B cell (primary cell): ENCODE data around the gene ACBD3.
"Not testable (repeated sequence)": the region's sequence is repeated elsewhere in the genome, so short reads cannot be mapped to it uniquely, and the experiment has no call there.

Experiments
- CTCF ChIP-seq: fragments of 200-600 bp; IDR thresholded peaks from one replicate; pipeline ENCODE4 v1.8.0; 2022; ENCODE audit warnings: antibody characterized with exemption, mild to moderate bottlenecking
- EZH2 ChIP-seq: IDR thresholded peaks from 2 replicates; pipeline ENCODE4 v1.6.1; 2012; ENCODE audit warnings: borderline replicate concordance, low read depth, mild to moderate bottlenecking, moderate library complexity, low read length; ENCODE audit not compliant: insufficient read depth, poor library complexity, severe bottlenecking

DNA sequence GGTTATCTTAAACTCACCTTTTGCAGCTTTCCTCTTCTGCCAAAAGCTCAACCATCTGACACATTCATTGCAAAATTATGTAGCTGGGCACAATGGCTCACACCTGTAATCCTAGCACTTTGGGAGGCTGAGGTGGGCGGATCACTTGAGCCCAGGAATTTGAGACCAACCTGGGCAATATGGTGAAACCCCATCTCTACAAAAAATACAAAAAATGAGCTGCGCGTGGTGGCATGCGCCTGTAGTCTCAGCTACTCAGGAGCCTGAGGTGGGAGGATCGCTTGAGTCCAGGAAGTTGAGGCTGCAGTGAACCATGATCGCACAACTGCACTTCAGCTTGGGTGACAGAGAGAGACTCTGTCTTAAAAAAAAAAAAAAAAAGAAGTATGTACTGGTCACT, 16.1 kb upstream of the ACBD3 start:
- not testable (repeated sequence) for TF ChIP-seq EZH2, CTCF
